IPS-18a (cell line): ENCODE results near the gene PQBP1.

Source experiments
- H3K27ac ChIP-seq: one replicate; pipeline ENCODE4 v1.5.1; 2013; ENCODE audit warnings: low read length
- H3K27me3 ChIP-seq: one replicate; pipeline ENCODE4 v1.6.1; 2013; ENCODE audit warnings: mild to moderate bottlenecking, low read length; ENCODE audit not compliant: control insufficient read depth, insufficient read depth
- H3K36me3 ChIP-seq: one replicate; pipeline ENCODE4 v1.6.1; 2013; ENCODE audit warnings: low read depth, low read length; ENCODE audit not compliant: control insufficient read depth
- H3K4me1 ChIP-seq: one replicate; pipeline ENCODE4 v1.6.1; 2013; ENCODE audit warnings: low read depth, low read length; ENCODE audit not compliant: control insufficient read depth
- H3K4me3 ChIP-seq: one replicate; pipeline ENCODE4 v1.5.1; 2013; ENCODE audit warnings: low read length
- H3K9ac ChIP-seq: one replicate; pipeline ENCODE4 v1.6.1; 2013; ENCODE audit warnings: mild to moderate bottlenecking, low read length, moderate library complexity
- H3K9me3 ChIP-seq: one replicate; pipeline ENCODE4 v1.6.1; 2013; ENCODE audit warnings: low read depth, low read length; ENCODE audit not compliant: control insufficient read depth

PQBP1 gene

GRCh38 chrX:48902776-48903175 lies 5.0 kb downstream of the PQBP1 start:
- H3K36me3 ChIP-seq: peaks cover 30% of the 10 kb centered on the region
- peaks cover 8% of the 10 kb centered on the region for H3K9me3 ChIP-seq
- H3K27me3 ChIP-seq: no peaks in the 10 kb centered on the region
- no peak overlapping the region for H3K27ac ChIP-seq
- H3K9ac ChIP-seq: no peak overlapping the region
- no peaks in the 10 kb centered on the region for H3K4me1 ChIP-seq
- H3K4me3 ChIP-seq: no peak overlapping the region

GRCh38 chrX:48903290-48903689 lies 5.6 kb downstream of the PQBP1 start:
- Histone ChIP-seq H3K9ac (no peak overlapping the region), H3K4me3 (no peak overlapping the region), H3K27ac (no peak overlapping the region), H3K9me3 (peaks cover 7% of the 10 kb centered on the region), H3K36me3 (peaks cover 30% of the 10 kb centered on the region), H3K4me1 (no peaks in the 10 kb centered on the region), H3K27me3 (no peaks in the 10 kb centered on the region)

GRCh38 chrX:48904180-48904579 lies 6.5 kb downstream of the PQBP1 start:
- H3K36me3 ChIP-seq: peaks cover 30% of the 10 kb centered on the region
- H3K9me3 ChIP-seq: peaks cover 9% of the 10 kb centered on the region
- no peak overlapping the region for H3K4me3 ChIP-seq
- no peaks in the 10 kb centered on the region for H3K4me1 ChIP-seq
- H3K9ac ChIP-seq: no peak overlapping the region
- no peaks in the 10 kb centered on the region for H3K27me3 ChIP-seq
- H3K27ac ChIP-seq: no peak overlapping the region

DNA sequence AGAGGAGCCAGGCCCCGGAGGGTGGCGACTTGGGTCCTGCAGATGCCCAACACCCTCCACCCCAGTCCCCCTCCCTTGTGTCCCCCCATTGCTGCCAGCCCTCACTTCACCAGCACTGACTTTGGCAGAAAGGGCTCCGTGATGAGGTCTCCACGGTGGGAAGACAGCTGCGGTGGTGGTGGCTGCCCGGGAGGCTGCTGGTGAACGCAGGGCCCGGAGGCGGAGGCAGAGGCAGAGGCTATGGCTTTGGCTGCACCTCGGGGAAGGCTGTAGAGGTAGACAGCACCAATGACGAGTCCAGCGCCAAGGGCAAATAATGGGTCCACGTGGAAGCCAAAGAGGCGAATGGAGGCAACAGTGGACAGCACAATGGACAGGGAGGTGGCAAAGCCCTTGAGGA lies 6.9 kb downstream of the PQBP1 start:
- Histone ChIP-seq H3K4me1 (no peaks in the 10 kb centered on the region), H3K27ac (no peak overlapping the region), H3K27me3 (no peaks in the 10 kb centered on the region), H3K9ac (no peak overlapping the region), H3K4me3 (no peak overlapping the region), H3K36me3 (peaks cover 26% of the 10 kb centered on the region), H3K9me3 (peaks cover 9% of the 10 kb centered on the region)

- no peak overlapping the region for H3K9ac ChIP-seq
- H3K36me3 ChIP-seq: peaks cover 25% of the 10 kb centered on the region
- H3K27me3 ChIP-seq: no peaks in the 10 kb centered on the region
- no peaks in the 10 kb centered on the region for H3K4me1 ChIP-seq
- H3K27ac ChIP-seq: no peak overlapping the region
- no peak overlapping the region for H3K4me3 ChIP-seq
- peaks cover 9% of the 10 kb centered on the region for H3K9me3 ChIP-seq
Observed at GRCh38 chrX:48905090-48905790, 7.5 kb downstream of the PQBP1 start.

DNA sequence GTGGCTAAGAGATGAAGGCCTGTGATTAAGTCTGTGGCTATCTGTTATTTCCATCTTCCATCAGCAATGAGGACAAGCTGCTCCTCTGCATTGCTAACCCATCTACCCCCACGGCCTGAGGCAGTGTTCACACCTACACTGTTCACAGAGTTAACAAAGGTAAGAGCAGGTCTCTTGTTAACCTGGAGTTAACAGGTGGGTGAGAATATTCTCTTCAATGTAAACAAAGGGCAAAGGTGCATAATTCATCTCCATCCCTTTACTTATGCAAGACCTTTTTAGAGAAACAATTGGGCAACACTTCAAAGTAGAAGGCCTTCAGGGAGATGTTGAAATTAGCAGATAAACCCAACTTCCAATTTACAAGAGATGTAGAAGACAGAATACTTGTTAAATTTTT lies 10.9 kb downstream of the PQBP1 start:
- Histone ChIP-seq H3K27ac (no peak overlapping the region), H3K4me3 (no peak overlapping the region), H3K27me3 (no peaks in the 10 kb centered on the region), H3K4me1 (no peaks in the 10 kb centered on the region), H3K36me3 (peaks cover 18% of the 10 kb centered on the region), H3K9ac (no peak overlapping the region), H3K9me3 (peaks cover 9% of the 10 kb centered on the region)

GRCh38 chrX:48909703-48910294 lies 12.1 kb downstream of the PQBP1 start:
- peaks cover 26% of the 10 kb centered on the region for H3K36me3 ChIP-seq
- H3K4me1 ChIP-seq: no peaks in the 10 kb centered on the region
- peaks cover 9% of the 10 kb centered on the region for H3K9me3 ChIP-seq
- H3K27me3 ChIP-seq: no peaks in the 10 kb centered on the region
- no peak overlapping the region for H3K27ac ChIP-seq
- H3K4me3 ChIP-seq: no peak overlapping the region
- H3K9ac ChIP-seq: no peak overlapping the region

GRCh38 chrX:48910926-48911411 lies 13.2 kb downstream of the PQBP1 start:
- Histone ChIP-seq H3K36me3 (peaks cover 31% of the 10 kb centered on the region), H3K9me3 (peaks cover 9% of the 10 kb centered on the region)

GRCh38 chrX:48911412-48912182 lies 13.9 kb downstream of the PQBP1 start, which contains the start of gene SLC35A2:
Gene SLC35A2, minus strand, starts transcription at chrX:48911646. Its CDS starts 10 bp downstream, at chrX:48911636.
- H3K27me3 ChIP-seq: no peaks in the 10 kb centered on the region
- no peaks in the 10 kb centered on the region for H3K4me1 ChIP-seq
- peaks cover 9% of the 10 kb centered on the region for H3K9me3 ChIP-seq
- peak within 1 kb of the TSS; percentile 81 for H3K4me3 ChIP-seq
- peak within 1 kb of the TSS; percentile 38 for H3K27ac ChIP-seq
- peak within 1 kb of the TSS; percentile 81 for H3K9ac ChIP-seq
- peaks cover 34% of the 10 kb centered on the region for H3K36me3 ChIP-seq

More at GRCh38 chrX:48910926-48911411, 13.2 kb downstream of the PQBP1 start:
- Histone ChIP-seq H3K27me3 (no peaks in the 10 kb centered on the region), H3K27ac (peak overlapping the region; percentile 38), H3K4me1 (no peaks in the 10 kb centered on the region), H3K4me3 (peak overlapping the region; percentile 81), H3K9ac (peak overlapping the region; percentile 81)

DNA sequence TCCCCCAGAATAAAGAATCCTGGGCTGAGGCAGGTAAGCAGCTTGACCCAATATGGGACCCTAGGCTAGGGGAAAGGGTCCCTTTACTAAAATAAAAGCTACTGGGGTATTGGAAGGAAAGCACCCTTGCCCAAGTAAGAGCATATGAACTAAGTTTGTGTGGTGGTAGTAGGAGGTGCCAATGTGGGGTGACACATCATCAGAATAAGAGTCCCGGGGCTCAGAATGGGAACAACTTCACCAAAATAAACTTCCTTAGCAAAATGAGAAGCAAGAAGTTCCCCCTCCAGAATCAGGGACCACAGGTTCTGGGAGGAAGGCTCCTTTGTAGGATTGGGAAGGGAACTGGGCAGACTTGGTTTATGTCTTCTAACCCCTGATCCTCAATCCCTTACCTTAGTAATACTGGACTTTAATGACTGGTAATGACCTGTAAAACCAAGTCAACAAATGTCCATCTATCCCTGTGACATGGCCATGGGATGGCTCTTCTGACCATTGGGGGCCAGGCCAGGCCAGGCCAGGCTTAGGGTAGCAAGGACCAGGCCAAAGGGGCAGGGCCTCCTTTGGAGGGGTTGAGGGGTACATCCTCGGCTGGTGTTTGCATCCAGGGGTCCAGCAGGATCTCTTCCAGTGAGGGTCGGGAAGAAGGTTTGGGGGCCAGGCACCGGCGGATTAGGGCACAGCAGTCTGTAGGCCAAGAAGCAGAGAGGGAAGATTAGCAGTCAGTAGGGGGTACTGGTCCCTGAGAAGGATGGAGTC lies 16.1 kb downstream of the PQBP1 start:
- no peaks in the 10 kb centered on the region for H3K27me3 ChIP-seq
- H3K36me3 ChIP-seq: peaks cover 34% of the 10 kb centered on the region
- peaks cover 5% of the 10 kb centered on the region for H3K9me3 ChIP-seq
- H3K4me1 ChIP-seq: no peaks in the 10 kb centered on the region
- no peak overlapping the region for H3K27ac ChIP-seq
- H3K9ac ChIP-seq: no peak overlapping the region
- H3K4me3 ChIP-seq: no peak overlapping the region
